GM10847 (cell line): ENCODE data around the gene PRDM5.

Source experiments
- POLR2A ChIP-seq: IDR thresholded peaks from 2 replicates; pipeline ENCODE4 v1.6.1; 2011; ENCODE audit not compliant: insufficient read length; ENCODE audit errors: extremely low read depth

PRDM5 gene

GRCh38 chr4:120653804-120654573, 268.5 kb downstream of the PRDM5 start:
- TF ChIP-seq POLR2A: no peak
